Endothelial cell of umbilical vein (primary cell): Measurements from ENCODE around the gene ANAPC2. TPM values are rescaled to one million over a fixed set of nuclear protein-coding genes. Genes with fewer than 3 reads are reported as not detected.

Experiments
- BruUV-seq: library from RNA; stranded (reverse); fragments of 400-500 nt; replicated peaks from 2 replicates; lab custom pipeline; 2021; lab: Mats Ljungman, UMichigan
- CTCF ChIA-PET: fragments of 300-600, 350-600 bp; sonication (Branson Sonifier 250); formaldehyde crosslinking; loops from one replicate; lab custom pipeline; 2021; ENCODE audit warnings: antibody characterized with exemption, inconsistent platforms; lab: Charles Lee
- POLR2A ChIA-PET: fragments of 300-600, 350-600 bp; sonication (Branson Sonifier 250); formaldehyde crosslinking; loops from one replicate; lab custom pipeline; 2021; ENCODE audit warnings: antibody characterized with exemption, inconsistent platforms; lab: Charles Lee
- DNase-seq: peaks from one replicate; pipeline ENCODE4 v3.0.0-alpha.2; 2011; ENCODE audit warnings: low read depth, low spot score
- FAIRE-seq: peaks from 2 replicates; lab custom pipeline; 2011; peaks lifted over from hg19 to GRCh38; lab: Jason Lieb, UNC
- H2AFZ ChIP-seq: 2 replicates; pipeline ENCODE4 v1.6.0; 2012; ENCODE audit warnings: low read depth, low read length, control low read depth, inconsistent platforms
- H3K27ac ChIP-seq: 2 replicates; pipeline ENCODE4 v1.5.1; 2011; ENCODE audit warnings: low read depth, mild to moderate bottlenecking, control low read depth, low read length, moderate library complexity; ENCODE audit not compliant: insufficient read depth
- H3K27me3 ChIP-seq, 2 experiments: 2 replicates each; pipeline versions ENCODE4 v1.6.0 to v1.6.1; 2011; ENCODE audit warnings: low read length in 2 of 2, mixed read lengths in 1 of 2; ENCODE audit not compliant: control insufficient read depth in 2 of 2, insufficient read depth in 2 of 2
- H3K36me3 ChIP-seq, 2 experiments: 2 replicates in 1 of 2; 3 replicates in 1 of 2; pipeline ENCODE4 v1.5.1; 2011; ENCODE audit warnings: low read length in 2 of 2, mild to moderate bottlenecking in 1 of 2, moderate library complexity in 1 of 2; ENCODE audit not compliant: control insufficient read depth in 2 of 2, insufficient read depth in 2 of 2; ENCODE audit errors: extremely low read depth in 1 of 2
- H3K4me1 ChIP-seq: 3 replicates; pipeline ENCODE4 v1.5.1; 2011; ENCODE audit warnings: mild to moderate bottlenecking, low read length; ENCODE audit not compliant: control insufficient read depth, insufficient read depth; ENCODE audit errors: extremely low read depth
- H3K4me2 ChIP-seq: 2 replicates; pipeline ENCODE4 v1.6.1; 2011; ENCODE audit warnings: low read length, control low read depth, mixed read lengths; ENCODE audit not compliant: insufficient read depth
- H3K4me3 ChIP-seq, 3 experiments: fragments of 200-600 bp in 1 of 3; sonication (generic), shearing (Covaris generic) in 1 of 3; replicated peaks in 1 of 3; 2 replicates each; pipeline ENCODE4 v1.5.1; 2011 to 2016; ENCODE audit warnings: control low read depth in 3 of 3, low read length in 3 of 3, mild to moderate bottlenecking in 2 of 3, inconsistent platforms in 1 of 3, low read depth in 1 of 3, moderate library complexity in 1 of 3; ENCODE audit not compliant: insufficient read depth in 1 of 3
- H3K79me2 ChIP-seq: 2 replicates; pipeline ENCODE4 v1.6.0; 2012; ENCODE audit warnings: low read length, inconsistent platforms; ENCODE audit not compliant: control insufficient read depth, insufficient read depth
- H3K9ac ChIP-seq: replicated peaks from 2 replicates; pipeline ENCODE3; 2011; ENCODE audit warnings: low read length, control low read depth; ENCODE audit not compliant: insufficient read depth; ENCODE audit errors: extremely low read depth
- H3K9me1 ChIP-seq: replicated peaks from 3 replicates; pipeline ENCODE4 v1.6.0; 2011; ENCODE audit warnings: mild to moderate bottlenecking, low read length; ENCODE audit not compliant: control insufficient read depth, insufficient read depth; ENCODE audit errors: extremely low read depth
- H3K9me3 ChIP-seq: replicated peaks from 2 replicates; pipeline ENCODE4 v1.5.1; 2012; ENCODE audit warnings: low read length, inconsistent platforms; ENCODE audit not compliant: control insufficient read depth, insufficient read depth
- H4K20me1 ChIP-seq: replicated peaks from 2 replicates; pipeline ENCODE3; 2011; ENCODE audit warnings: mild to moderate bottlenecking, low read length; ENCODE audit not compliant: control insufficient read depth, insufficient read depth; ENCODE audit errors: extremely low read depth
- CTCF ChIP-seq, 2 donors: IDR thresholded peaks; 1 replicate in 1 of 2; 2 replicates in 1 of 2; pipeline ENCODE4 v1.5.1; 2011; ENCODE audit warnings: low read length in 2 of 2, mild to moderate bottlenecking in 2 of 2, moderate library complexity in 2 of 2, control low read depth in 1 of 2, inconsistent platforms in 1 of 2, low read depth in 1 of 2; ENCODE audit not compliant: insufficient read depth in 1 of 2; ENCODE audit errors: extremely low read depth in 1 of 2
- EZH2 ChIP-seq: IDR thresholded peaks from 2 replicates; pipeline ENCODE4 v1.6.1; 2012; ENCODE audit warnings: borderline replicate concordance, low read depth, mild to moderate bottlenecking, moderate library complexity, low read length, inconsistent platforms; ENCODE audit not compliant: severe bottlenecking
- FOS ChIP-seq: IDR thresholded peaks from 2 replicates; pipeline ENCODE4 v1.6.1; 2011; ENCODE audit warnings: mild to moderate bottlenecking, low read length, moderate library complexity, borderline replicate concordance; ENCODE audit not compliant: insufficient read depth
- GATA2 ChIP-seq: IDR thresholded peaks from 2 replicates; pipeline ENCODE4 v1.7.0; 2011; ENCODE audit warnings: low read depth, mild to moderate bottlenecking, moderate library complexity, mixed read lengths, low read length; ENCODE audit not compliant: insufficient read length, insufficient read depth
- JUN ChIP-seq: IDR thresholded peaks from 2 replicates; pipeline ENCODE4 v1.6.1; 2011; ENCODE audit warnings: borderline replicate concordance, low read depth; ENCODE audit not compliant: insufficient read length, insufficient read depth
- MAX ChIP-seq: IDR thresholded peaks from 2 replicates; pipeline ENCODE4 v1.6.1; 2011; ENCODE audit not compliant: insufficient read depth, insufficient read length
- MYC ChIP-seq: IDR thresholded peaks from one replicate; pipeline ENCODE4 v1.6.1; 2011; ENCODE audit warnings: mild to moderate bottlenecking, low read depth, low read length
- POLR2A ChIP-seq: IDR thresholded peaks from 2 replicates; pipeline ENCODE4 v1.6.1; 2012; ENCODE audit warnings: low read depth, mild to moderate bottlenecking, control low read depth, low read length
- POLR2AphosphoS5 ChIP-seq: IDR thresholded peaks from 2 replicates; pipeline ENCODE4 v1.6.1; 2012; ENCODE audit warnings: low read depth, mild to moderate bottlenecking, control low read depth, low read length, moderate library complexity; ENCODE audit not compliant: insufficient read depth
- dilution Hi-C: fragments of 300-500 bp; cut with MboI; formaldehyde crosslinking; loops from one replicate; pipeline ENCODE4 v1.15.0; 2019; ENCODE audit warnings: low sequenced_read_pairs; ENCODE audit not compliant: extremely low pct_ligation_motif_present
- intact Hi-C: fragments of 100-400 bp; cut with micrococcal nuclease; formaldehyde crosslinking; loops from one replicate; pipeline ENCODE4 v1.10.0; 2022
- polyA plus RNA-seq, 4 experiments: library from polyadenylated mRNA; depleted of rRNA in 3 of 4; stranded (reverse) in 3 of 4; unstranded in 1 of 4; fragments of >200 nt; gene quantifications; 2 replicates each; pipeline versions ENCODE4 v1.2.1 to v1.2.3, GENCODE V29; 2011 to 2012; ENCODE audit warnings: missing spikeins in 1 of 4
- total RNA-seq: library from RNA; stranded (reverse); gene quantifications from 2 replicates; pipeline ENCODE4 v1.2.3, GENCODE V29; 2021

ANAPC2 gene
- total and polyA plus RNA-seq, 2 donors (not counting 3 experiments of a cell fraction or from before 2014, with no cell fraction given): 44.8 to 69.2 TPM

GRCh38 chr9:137163805-137164204 is 24.6 kb downstream of the ANAPC2 start:
- H3K9me3 ChIP-seq: no peaks in the 10 kb centered on the region
- no peaks in the 10 kb centered on the region for H3K36me3 ChIP-seq
- no TSS peak for BruUV-seq
- H3K9me1 ChIP-seq: no peaks in the 10 kb centered on the region
- no peaks in the 10 kb centered on the region for H4K20me1 ChIP-seq
- no peak for DNase-seq
- H3K4me3 ChIP-seq: no peak overlapping the region
- intact Hi-C loops (no loop called here), dilution Hi-C loops (no loop called here)
- peaks cover 3% of the 10 kb centered on the region for H3K4me1 ChIP-seq
- H2AFZ ChIP-seq: no peak overlapping the region
- no peak for FAIRE-seq
- TF ChIP-seq POLR2A: no peak
- TF ChIP-seq MAX: no peak
- no peak for TF ChIP-seq POLR2AphosphoS5
- TF ChIP-seq JUN: no peak
- TF ChIP-seq MYC: no peak
- TF ChIP-seq FOS: no peak
- no peak for TF ChIP-seq EZH2
- no peak for TF ChIP-seq GATA2
- no peak for TF ChIP-seq CTCF (IDR thresholded peaks at IDR 0.05; ENCODE audit: extremely low read depth in 1 of 2, insufficient read depth in 1 of 2, low read depth in 1 of 2, low read length in 2 of 2)
- ChIA-PET CTCF (interaction anchor here (1.3 to 1.8 kb wide), 2 partner anchors 33 to 73 kb away, joined by 4 to 7 read pairs; no protein-coding TSS in a partner anchor), POLR2A (interaction anchor here (0.8 kb wide), 1 partner anchor 60 kb away, joined by 4 read pairs; no protein-coding TSS in a partner anchor)
- no peak overlapping the region for H3K4me2 ChIP-seq
- no peak overlapping the region for H3K27ac ChIP-seq
- no peaks in the 10 kb centered on the region for H3K79me2 ChIP-seq
- peaks cover 27 to 31% of the 10 kb centered on the region in 2 experiments for H3K27me3 ChIP-seq
- no peak overlapping the region for H3K9ac ChIP-seq
